Gastroesophageal sphincter (tissue), 4 donors: Measurements from ENCODE around the gene APLP2. TPM values are rescaled to one million over a fixed set of nuclear protein-coding genes. Genes with fewer than 3 reads are reported as not detected.

Experiments
- ATAC-seq: fragments of 150-250 bp; one replicate; pipeline ENCODE4 v1.9.1; 2016; ENCODE audit warnings: mild to moderate bottlenecking, moderate library complexity
- H3K27ac ChIP-seq, 4 donors: fragments of 200-600 bp; sonication (generic) in 3 of 4; 1 replicate in 3 of 4; 2 replicates in 1 of 4; pipeline ENCODE4 v1.5.1; 2016 to 2019
- H3K27me3 ChIP-seq: fragments of 200-600 bp; sonication (generic); one replicate; pipeline ENCODE4 v1.5.1; 2019
- H3K36me3 ChIP-seq, 2 donors: fragments of 200-600 bp; sonication (generic); one replicate each; pipeline ENCODE4 v1.5.1; 2019; ENCODE audit warnings: control low read depth in 1 of 2
- H3K4me1 ChIP-seq, 3 donors: fragments of 200-600 bp; sonication (generic); 1 replicate in 2 of 3; 2 replicates in 1 of 3; pipeline ENCODE4 v1.5.1; 2016 to 2019; ENCODE audit warnings: control low read depth in 2 of 3
- H3K4me3 ChIP-seq, 2 donors: fragments of 200-600 bp; sonication (generic); one replicate each; pipeline ENCODE4 v1.5.1; 2019; ENCODE audit warnings: mild to moderate bottlenecking in 1 of 2, moderate library complexity in 1 of 2
- H3K9me3 ChIP-seq, 3 donors: fragments of 200-600 bp; sonication (generic); one replicate each; pipeline ENCODE4 v1.5.1; 2017 to 2019; ENCODE audit warnings: control low read depth in 2 of 3
- CTCF ChIP-seq, 4 experiments: fragments of 200-600 bp in 2 of 4; fragments of 450-650 bp in 2 of 4; sonication (generic) in 1 of 4; IDR thresholded peaks; one replicate each; pipeline ENCODE4 v1.5.1; 2017 to 2019; ENCODE audit warnings: antibody characterized with exemption in 4 of 4, mild to moderate bottlenecking in 2 of 4, moderate library complexity in 2 of 4
- EP300 ChIP-seq: sonication (generic); formaldehyde crosslinking; IDR thresholded peaks from one replicate; pipeline ENCODE4 v1.6.1; 2017; ENCODE audit warnings: antibody characterized with exemption, mild to moderate bottlenecking
- POLR2A ChIP-seq, 2 donors: fragments of 450-650 bp; IDR thresholded peaks; one replicate each; pipeline ENCODE4 v1.6.1; 2017; ENCODE audit warnings: antibody characterized with exemption in 2 of 2, mild to moderate bottlenecking in 2 of 2, moderate library complexity in 1 of 2
- POLR2AphosphoS5 ChIP-seq: sonication (generic); formaldehyde crosslinking; IDR thresholded peaks from one replicate; pipeline ENCODE4 v1.6.1; 2017; ENCODE audit warnings: antibody characterized with exemption
- WGBS, 2 donors: methylation state at CpG; one replicate each; pipeline ENCODE4 v1.1.5; 2018; ENCODE audit warnings: low coverage in 1 of 2; 5-methylcytosine and 5-hydroxymethylcytosine counted together
- total RNA-seq, 4 donors: library from RNA; depleted of rRNA; stranded (reverse); fragments of >200 nt; gene quantifications; one replicate each; pipeline ENCODE4 v1.1.0, GENCODE V29; 2016

The APLP2 gene
- total RNA-seq, 4 donors from 2014 or later: 386 to 533 (median 452) TPM

GRCh38 chr11:130125638-130126037 lies 55.9 kb downstream of the APLP2 start:
- no peak for ATAC-seq
- Histone ChIP-seq H3K4me1 (peaks cover 0 to 51% (median 13%) of the 10 kb centered on the region in 3 donors), H3K4me3 (no peak overlapping the region), H3K27ac (no peak overlapping the region), H3K9me3 (no peaks in the 10 kb centered on the region), H3K36me3 (peaks cover 0 to 96% of the 10 kb centered on the region in 2 donors), H3K27me3 (no peaks in the 10 kb centered on the region)
- 83 to 100% methylated on average over 1 to 2 of the region's 4 CpGs for WGBS, 2 donors
- no peak for TF ChIP-seq POLR2AphosphoS5
- TF ChIP-seq CTCF (IDR thresholded peaks at IDR 0.05): no peak
- no peak for TF ChIP-seq EP300
- TF ChIP-seq POLR2A (IDR thresholded peaks at IDR 0.05): no peak

- H3K27me3 ChIP-seq: no peaks in the 10 kb centered on the region
- H3K4me1 ChIP-seq: peaks cover 0 to 42% (median 13%) of the 10 kb centered on the region in 3 donors
- no peak for ATAC-seq
- 70 to 96% methylated on average over 5 of the region's 5 CpGs for WGBS, 2 donors
- H3K9me3 ChIP-seq: no peaks in the 10 kb centered on the region
- no peak overlapping the region for H3K4me3 ChIP-seq
- H3K36me3 ChIP-seq: peaks cover 0 to 96% of the 10 kb centered on the region in 2 donors
- no peak overlapping the region for H3K27ac ChIP-seq
- no peak for TF ChIP-seq CTCF (IDR thresholded peaks at IDR 0.05)
- no peak for TF ChIP-seq POLR2AphosphoS5
- no peak for TF ChIP-seq POLR2A (IDR thresholded peaks at IDR 0.05)
- TF ChIP-seq EP300: no peak
Measured at GRCh38 chr11:130126516-130126915, 56.8 kb downstream of the APLP2 start.

- no peak overlapping the region for H3K27ac ChIP-seq
- no peak for TF ChIP-seq POLR2AphosphoS5
- TF ChIP-seq CTCF (IDR thresholded peaks at IDR 0.05): no peak
- no peak for TF ChIP-seq EP300
- no peak for TF ChIP-seq POLR2A (IDR thresholded peaks at IDR 0.05)
- 80 to 93% methylated on average over 2 to 4 of the region's 4 CpGs for WGBS, 2 donors
- H3K4me1 ChIP-seq: peaks cover 0 to 35% (median 13%) of the 10 kb centered on the region in 3 donors
- no peaks in the 10 kb centered on the region for H3K9me3 ChIP-seq
- H3K27me3 ChIP-seq: no peaks in the 10 kb centered on the region
- H3K4me3 ChIP-seq: no peak overlapping the region
- no peak for ATAC-seq
- H3K36me3 ChIP-seq: peaks cover 0 to 93% of the 10 kb centered on the region in 2 donors
Measured at GRCh38 chr11:130127509-130127908, 57.8 kb downstream of the APLP2 start.

- 83 to 86% methylated on average over 1 to 2 of the region's 2 CpGs for WGBS, 2 donors
- Histone ChIP-seq H3K36me3 (peaks cover 0 to 92% of the 10 kb centered on the region in 2 donors), H3K4me3 (no peak overlapping the region), H3K9me3 (no peaks in the 10 kb centered on the region), H3K4me1 (peaks cover 0 to 33% (median 13%) of the 10 kb centered on the region in 3 donors), H3K27me3 (no peaks in the 10 kb centered on the region), H3K27ac (peak overlapping the region in 1 of 4 donors; percentile 42)
- ATAC-seq: no peak
- TF ChIP-seq POLR2A (IDR thresholded peaks at IDR 0.05) (no peak), POLR2AphosphoS5 (no peak), EP300 (no peak), CTCF (IDR thresholded peaks at IDR 0.05) (no peak)
Measured at GRCh38 chr11:130128626-130129025, 58.9 kb downstream of the APLP2 start.

GRCh38 chr11:130129922-130130321 lies 60.2 kb downstream of the APLP2 start:
- WGBS, 2 donors: 53 to 80% methylated on average over 11 of the region's 11 CpGs
- H3K27ac ChIP-seq: peak overlapping the region in 3 of 4 donors; percentile 42 to 72 (median 57)
- no peak for ATAC-seq
- H3K4me3 ChIP-seq: no peak overlapping the region
- peaks cover 0 to 20% (median under 1%) of the 10 kb centered on the region in 3 donors for H3K4me1 ChIP-seq
- H3K9me3 ChIP-seq: no peaks in the 10 kb centered on the region
- TF ChIP-seq CTCF (IDR thresholded peaks at IDR 0.05): no peak
- TF ChIP-seq POLR2A (IDR thresholded peaks at IDR 0.05): no peak
- no peak for TF ChIP-seq POLR2AphosphoS5
- TF ChIP-seq EP300: no peak
- peaks cover 0 to 93% of the 10 kb centered on the region in 2 donors for H3K36me3 ChIP-seq
- no peaks in the 10 kb centered on the region for H3K27me3 ChIP-seq
